Neural cell (in vitro differentiated cells): Measurements from ENCODE around the gene C4orf51. TPM values are rescaled to one million over a fixed set of nuclear protein-coding genes. Genes with fewer than 3 reads are reported as not detected.

Source experiments
- H2AFZ ChIP-seq: fragments of 200-600, 300-800 bp; sonication (generic), shearing (Covaris generic); 2 replicates; pipeline ENCODE4 v1.6.0; 2014; ENCODE audit warnings: low read depth, mild to moderate bottlenecking, antibody characterized with exemption, low read length, moderate library complexity
- H3F3A ChIP-seq: fragments of 200-600 bp; shearing (Covaris generic); 2 replicates; pipeline ENCODE4 v1.6.1; 2016; ENCODE audit warnings: mild to moderate bottlenecking, moderate library complexity, mixed read lengths, antibody characterized with exemption, low read length; ENCODE audit not compliant: insufficient read depth, poor library complexity, severe bottlenecking
- H3K27ac ChIP-seq: fragments of 200-600, 300-800 bp; sonication (generic), shearing (Covaris generic); 2 replicates; pipeline ENCODE4 v1.5.1; 2014; ENCODE audit warnings: mild to moderate bottlenecking, low read length, moderate library complexity
- H3K27me3 ChIP-seq: fragments of 300-800, 200-600 bp; sonication (generic), shearing (Covaris generic); 2 replicates; pipeline ENCODE4 v1.6.0; 2014; ENCODE audit warnings: mild to moderate bottlenecking, low read depth, low read length, moderate library complexity; ENCODE audit not compliant: insufficient read depth
- H3K36me3 ChIP-seq: fragments of 300-800, 200-600 bp; sonication (generic), shearing (Covaris generic); 2 replicates; pipeline ENCODE4 v1.5.1; 2014; ENCODE audit warnings: mild to moderate bottlenecking, antibody characterized with exemption, low read length, moderate library complexity; ENCODE audit not compliant: insufficient read depth
- H3K4me2 ChIP-seq: fragments of 300-800, 200-600 bp; sonication (generic), shearing (Covaris generic); 2 replicates; pipeline ENCODE4 v1.6.0; 2014; ENCODE audit warnings: mild to moderate bottlenecking, low read length
- H3K4me3 ChIP-seq: fragments of 300-800, 200-600 bp; sonication (generic), shearing (Covaris generic); 2 replicates; pipeline ENCODE4 v1.5.1; 2014; ENCODE audit warnings: mild to moderate bottlenecking, low read length, moderate library complexity
- H3K79me2 ChIP-seq: fragments of 200-600 bp; shearing (Covaris generic); replicated peaks from 2 replicates; pipeline ENCODE4 v1.6.0; 2014; ENCODE audit warnings: mild to moderate bottlenecking, low read length, moderate library complexity; ENCODE audit not compliant: insufficient read depth
- H3K9ac ChIP-seq: fragments of 300-800, 200-600 bp; sonication (generic), shearing (Covaris generic); 2 replicates; pipeline ENCODE4 v1.6.1; 2016; ENCODE audit warnings: mild to moderate bottlenecking, low read length, mixed read lengths
- H3K9me2 ChIP-seq: fragments of 200-600 bp; shearing (Covaris generic); 2 replicates; pipeline ENCODE4 v1.6.1; 2016; ENCODE audit warnings: mild to moderate bottlenecking, low read length, mixed read lengths; ENCODE audit not compliant: insufficient read depth
- H3K9me3 ChIP-seq: fragments of 200-600, 300-800 bp; sonication (generic), shearing (Covaris generic); 2 replicates; pipeline ENCODE4 v1.6.1; 2016; ENCODE audit warnings: mild to moderate bottlenecking, mixed run types, low read length, moderate library complexity, mixed read lengths
- H4K20me1 ChIP-seq: fragments of 200-600 bp; shearing (Covaris generic); 2 replicates; pipeline ENCODE4 v1.6.1; 2016; ENCODE audit warnings: mild to moderate bottlenecking, mixed run types; ENCODE audit not compliant: insufficient read depth
- EP300 ChIP-seq: fragments of 450-650 bp; conservative IDR thresholded peaks from 2 replicates; pipeline ENCODE4 v1.6.1; 2014; ENCODE audit warnings: antibody characterized with exemption, mild to moderate bottlenecking, moderate library complexity; ENCODE audit not compliant: poor library complexity, severe bottlenecking
- EZH2 ChIP-seq: fragments of 200-600, 300-800 bp; shearing (Covaris generic), sonication (generic); IDR thresholded peaks from 2 replicates; pipeline ENCODE4 v1.6.1; 2014; ENCODE audit warnings: antibody characterized with exemption, low read length, borderline replicate concordance, mild to moderate bottlenecking; ENCODE audit not compliant: insufficient read depth, poor library complexity, severe bottlenecking
- MXI1 ChIP-seq: fragments of 450-650 bp; conservative IDR thresholded peaks from 2 replicates; pipeline ENCODE4 v1.6.1; 2014; ENCODE audit warnings: antibody characterized with exemption, mild to moderate bottlenecking; ENCODE audit not compliant: poor library complexity, severe bottlenecking
- POLR2AphosphoS5 ChIP-seq: IDR thresholded peaks from 2 replicates; pipeline ENCODE4 v1.6.1; 2012
- RAD21 ChIP-seq: fragments of 450-650 bp; conservative IDR thresholded peaks from 2 replicates; pipeline ENCODE4 v1.6.1; 2014; ENCODE audit warnings: antibody characterized with exemption, mild to moderate bottlenecking, moderate library complexity
- SMC3 ChIP-seq: fragments of 450-650 bp; conservative IDR thresholded peaks from 2 replicates; pipeline ENCODE4 v1.6.1; 2014; ENCODE audit warnings: antibody characterized with exemption, mild to moderate bottlenecking, moderate library complexity; ENCODE audit not compliant: poor library complexity
- TAF1 ChIP-seq: IDR thresholded peaks from 2 replicates; pipeline ENCODE4 v1.6.1; 2012; ENCODE audit warnings: low read depth
- polyA plus RNA-seq: library from polyadenylated mRNA; depleted of rRNA; stranded (reverse); fragments of >200 nt; gene quantifications from 2 replicates; pipeline ENCODE4 v1.2.3, GENCODE V29; 2014
- TF ChIP-seq, protein P1 (sequence below): fragments of 450-650 bp; IDR thresholded peaks from 2 replicates; pipeline ENCODE4 v1.5.1; 2014; ENCODE audit warnings: antibody characterized with exemption, mild to moderate bottlenecking, moderate library complexity; ENCODE audit not compliant: poor library complexity, severe bottlenecking
- TF ChIP-seq, protein P2 (sequence below): IDR thresholded peaks from 2 replicates; pipeline ENCODE4 v1.6.1; 2012; ENCODE audit warnings: borderline replicate concordance

Gene C4orf51
- polyA plus RNA-seq, 1 donor from 2014 or later: not detected

GRCh38 chr4:145734031-145734430 is 54.1 kb downstream of the C4orf51 start:
- Histone ChIP-seq H4K20me1 (no peaks in the 10 kb centered on the region), H3K27me3 (no peaks in the 10 kb centered on the region), H3K4me2 (no peak overlapping the region), H3K27ac (no peak overlapping the region), H3K36me3 (no peaks in the 10 kb centered on the region), H2AFZ (no peak overlapping the region), H3K4me3 (no peak overlapping the region), H3K9me2 (no peaks in the 10 kb centered on the region), H3K9me3 (no peaks in the 10 kb centered on the region), H3F3A (no peaks in the 10 kb centered on the region), H3K9ac (no peak overlapping the region), H3K79me2 (no peaks in the 10 kb centered on the region)
- TF ChIP-seq, protein P1, sequence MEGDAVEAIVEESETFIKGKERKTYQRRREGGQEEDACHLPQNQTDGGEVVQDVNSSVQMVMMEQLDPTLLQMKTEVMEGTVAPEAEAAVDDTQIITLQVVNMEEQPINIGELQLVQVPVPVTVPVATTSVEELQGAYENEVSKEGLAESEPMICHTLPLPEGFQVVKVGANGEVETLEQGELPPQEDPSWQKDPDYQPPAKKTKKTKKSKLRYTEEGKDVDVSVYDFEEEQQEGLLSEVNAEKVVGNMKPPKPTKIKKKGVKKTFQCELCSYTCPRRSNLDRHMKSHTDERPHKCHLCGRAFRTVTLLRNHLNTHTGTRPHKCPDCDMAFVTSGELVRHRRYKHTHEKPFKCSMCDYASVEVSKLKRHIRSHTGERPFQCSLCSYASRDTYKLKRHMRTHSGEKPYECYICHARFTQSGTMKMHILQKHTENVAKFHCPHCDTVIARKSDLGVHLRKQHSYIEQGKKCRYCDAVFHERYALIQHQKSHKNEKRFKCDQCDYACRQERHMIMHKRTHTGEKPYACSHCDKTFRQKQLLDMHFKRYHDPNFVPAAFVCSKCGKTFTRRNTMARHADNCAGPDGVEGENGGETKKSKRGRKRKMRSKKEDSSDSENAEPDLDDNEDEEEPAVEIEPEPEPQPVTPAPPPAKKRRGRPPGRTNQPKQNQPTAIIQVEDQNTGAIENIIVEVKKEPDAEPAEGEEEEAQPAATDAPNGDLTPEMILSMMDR: no peak
- TF ChIP-seq, protein P2, sequence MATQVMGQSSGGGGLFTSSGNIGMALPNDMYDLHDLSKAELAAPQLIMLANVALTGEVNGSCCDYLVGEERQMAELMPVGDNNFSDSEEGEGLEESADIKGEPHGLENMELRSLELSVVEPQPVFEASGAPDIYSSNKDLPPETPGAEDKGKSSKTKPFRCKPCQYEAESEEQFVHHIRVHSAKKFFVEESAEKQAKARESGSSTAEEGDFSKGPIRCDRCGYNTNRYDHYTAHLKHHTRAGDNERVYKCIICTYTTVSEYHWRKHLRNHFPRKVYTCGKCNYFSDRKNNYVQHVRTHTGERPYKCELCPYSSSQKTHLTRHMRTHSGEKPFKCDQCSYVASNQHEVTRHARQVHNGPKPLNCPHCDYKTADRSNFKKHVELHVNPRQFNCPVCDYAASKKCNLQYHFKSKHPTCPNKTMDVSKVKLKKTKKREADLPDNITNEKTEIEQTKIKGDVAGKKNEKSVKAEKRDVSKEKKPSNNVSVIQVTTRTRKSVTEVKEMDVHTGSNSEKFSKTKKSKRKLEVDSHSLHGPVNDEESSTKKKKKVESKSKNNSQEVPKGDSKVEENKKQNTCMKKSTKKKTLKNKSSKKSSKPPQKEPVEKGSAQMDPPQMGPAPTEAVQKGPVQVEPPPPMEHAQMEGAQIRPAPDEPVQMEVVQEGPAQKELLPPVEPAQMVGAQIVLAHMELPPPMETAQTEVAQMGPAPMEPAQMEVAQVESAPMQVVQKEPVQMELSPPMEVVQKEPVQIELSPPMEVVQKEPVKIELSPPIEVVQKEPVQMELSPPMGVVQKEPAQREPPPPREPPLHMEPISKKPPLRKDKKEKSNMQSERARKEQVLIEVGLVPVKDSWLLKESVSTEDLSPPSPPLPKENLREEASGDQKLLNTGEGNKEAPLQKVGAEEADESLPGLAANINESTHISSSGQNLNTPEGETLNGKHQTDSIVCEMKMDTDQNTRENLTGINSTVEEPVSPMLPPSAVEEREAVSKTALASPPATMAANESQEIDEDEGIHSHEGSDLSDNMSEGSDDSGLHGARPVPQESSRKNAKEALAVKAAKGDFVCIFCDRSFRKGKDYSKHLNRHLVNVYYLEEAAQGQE: no peak
- TF ChIP-seq TAF1: no peak
- no peak for TF ChIP-seq MXI1
- no peak for TF ChIP-seq SMC3
- no peak for TF ChIP-seq EP300
- TF ChIP-seq EZH2: no peak
- no peak for TF ChIP-seq POLR2AphosphoS5
- no peak for TF ChIP-seq RAD21

GRCh38 chr4:145734576-145735346 is 54.8 kb downstream of the C4orf51 start:
- no peak for TF ChIP-seq RAD21
- TF ChIP-seq POLR2AphosphoS5: no peak
- TF ChIP-seq MXI1: no peak
- no peak for TF ChIP-seq EP300
- TF ChIP-seq, protein P1: no peak
- TF ChIP-seq EZH2: no peak
- no peak overlapping the region for H2AFZ ChIP-seq
- no peak overlapping the region for H3K4me2 ChIP-seq
- no peaks in the 10 kb centered on the region for H3K9me3 ChIP-seq
- no peaks in the 10 kb centered on the region for H3K9me2 ChIP-seq
- no peak overlapping the region for H3K27ac ChIP-seq
- no peaks in the 10 kb centered on the region for H3K79me2 ChIP-seq
- H3F3A ChIP-seq: no peaks in the 10 kb centered on the region
- no peaks in the 10 kb centered on the region for H4K20me1 ChIP-seq
- no peaks in the 10 kb centered on the region for H3K36me3 ChIP-seq
- H3K9ac ChIP-seq: no peak overlapping the region
- H3K4me3 ChIP-seq: no peak overlapping the region
- H3K27me3 ChIP-seq: no peaks in the 10 kb centered on the region
